ENCODE results near the gene CNTNAP5. TPM values are rescaled to one million over a fixed set of nuclear protein-coding genes. Genes with fewer than 3 reads are reported as not detected.

The CNTNAP5 gene
- total RNA-seq, 2 donors from 2014 or later: 0.11 TPM; not detected in 1

DNA sequence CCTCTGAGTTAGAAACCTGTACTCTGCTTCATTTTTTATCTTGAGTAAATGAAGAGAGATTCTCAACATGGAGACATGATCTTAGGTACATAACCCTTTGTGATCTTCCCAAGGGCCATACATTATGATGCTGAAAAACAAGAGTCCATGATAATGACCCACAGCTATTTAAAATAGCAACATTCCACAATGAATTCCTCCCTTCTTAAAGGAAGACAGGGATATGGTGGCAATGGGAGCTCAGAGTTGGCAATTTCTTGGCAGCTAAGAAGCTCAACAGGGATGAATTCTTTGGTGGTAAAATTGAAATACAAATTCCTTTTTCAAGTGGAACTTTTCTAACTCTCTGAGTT, 638.5 kb downstream of the CNTNAP5 start:
- TF ChIP-seq POLR2A (IDR thresholded peaks at IDR 0.05) (no peak), POLR2AphosphoS5 (IDR thresholded peaks at IDR 0.05) (no peak)
- TF ChIP-seq, protein P1, sequence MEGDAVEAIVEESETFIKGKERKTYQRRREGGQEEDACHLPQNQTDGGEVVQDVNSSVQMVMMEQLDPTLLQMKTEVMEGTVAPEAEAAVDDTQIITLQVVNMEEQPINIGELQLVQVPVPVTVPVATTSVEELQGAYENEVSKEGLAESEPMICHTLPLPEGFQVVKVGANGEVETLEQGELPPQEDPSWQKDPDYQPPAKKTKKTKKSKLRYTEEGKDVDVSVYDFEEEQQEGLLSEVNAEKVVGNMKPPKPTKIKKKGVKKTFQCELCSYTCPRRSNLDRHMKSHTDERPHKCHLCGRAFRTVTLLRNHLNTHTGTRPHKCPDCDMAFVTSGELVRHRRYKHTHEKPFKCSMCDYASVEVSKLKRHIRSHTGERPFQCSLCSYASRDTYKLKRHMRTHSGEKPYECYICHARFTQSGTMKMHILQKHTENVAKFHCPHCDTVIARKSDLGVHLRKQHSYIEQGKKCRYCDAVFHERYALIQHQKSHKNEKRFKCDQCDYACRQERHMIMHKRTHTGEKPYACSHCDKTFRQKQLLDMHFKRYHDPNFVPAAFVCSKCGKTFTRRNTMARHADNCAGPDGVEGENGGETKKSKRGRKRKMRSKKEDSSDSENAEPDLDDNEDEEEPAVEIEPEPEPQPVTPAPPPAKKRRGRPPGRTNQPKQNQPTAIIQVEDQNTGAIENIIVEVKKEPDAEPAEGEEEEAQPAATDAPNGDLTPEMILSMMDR (IDR thresholded peaks at IDR 0.05): no peak
- DNase-seq (ENCODE audit: low spot score): no peak
- Histone ChIP-seq H3K4me3 (no peak overlapping the region), H3K36me3 (no peaks in the 10 kb centered on the region), H3K9me3 (no peaks in the 10 kb centered on the region), H3K27ac (no peak overlapping the region), H3K4me1 (replicated peaks) (no peaks in the 10 kb centered on the region), H3K27me3 (replicated peaks; ENCODE audit: insufficient read depth) (no peaks in the 10 kb centered on the region)
- intact Hi-C loops (cut with DNase I): no loop called here

DNA sequence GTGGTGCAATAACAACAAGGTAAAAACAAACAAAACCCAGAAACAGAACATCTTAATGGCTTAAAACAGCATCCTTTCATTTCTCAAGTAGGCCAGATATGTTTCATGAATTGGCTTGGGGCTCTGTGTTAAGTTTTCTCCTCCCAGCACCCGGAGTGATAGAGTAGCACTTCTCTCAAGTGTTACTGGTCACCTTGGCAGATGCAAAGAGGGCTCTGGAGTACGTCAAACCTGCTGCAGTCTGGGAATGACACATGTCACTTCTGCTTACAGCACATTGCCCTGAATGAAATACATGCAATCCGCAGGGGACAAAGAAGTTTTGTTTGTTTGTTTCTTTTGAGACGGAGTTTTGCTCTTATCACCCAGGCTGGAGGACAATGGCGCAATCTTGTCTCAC, 639.3 kb downstream of the CNTNAP5 start:
- Histone ChIP-seq H3K36me3 (no peaks in the 10 kb centered on the region), H3K27ac (no peak overlapping the region), H3K4me1 (replicated peaks) (no peaks in the 10 kb centered on the region), H3K4me3 (no peak overlapping the region), H3K27me3 (replicated peaks; ENCODE audit: insufficient read depth) (no peaks in the 10 kb centered on the region), H3K9me3 (no peaks in the 10 kb centered on the region)
- WGBS: 70% methylated on average over 5 of the region's 5 CpGs
- TF ChIP-seq POLR2AphosphoS5 (IDR thresholded peaks at IDR 0.05): no peak
- TF ChIP-seq, protein P1 (IDR thresholded peaks at IDR 0.05): no peak
- no peak for TF ChIP-seq POLR2A (IDR thresholded peaks at IDR 0.05)
- intact Hi-C loops (cut with DNase I): no loop called here
- DNase-seq (ENCODE audit: low spot score): no peak

DNA sequence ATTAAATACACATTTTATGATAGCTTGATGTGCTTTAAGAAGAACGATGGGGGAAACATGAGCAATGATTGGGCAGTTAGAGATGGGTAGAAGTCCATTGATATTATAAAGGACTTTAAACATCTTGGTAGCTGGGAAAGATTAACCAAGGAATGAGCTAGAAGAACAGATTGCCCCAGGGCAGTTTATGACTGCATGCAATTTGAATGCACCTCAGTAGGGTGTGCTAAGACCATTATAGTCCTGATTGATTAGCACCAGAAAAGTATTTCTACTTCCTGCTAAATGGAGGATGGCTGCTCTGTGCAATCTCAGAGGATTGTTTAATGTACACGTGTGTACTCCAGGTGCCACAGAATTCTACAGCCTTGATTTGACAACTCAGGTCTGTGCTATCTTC, 641.9 kb downstream of the CNTNAP5 start:
- no peak for TF ChIP-seq POLR2A (IDR thresholded peaks at IDR 0.05)
- TF ChIP-seq, protein P1 (IDR thresholded peaks at IDR 0.05): no peak
- TF ChIP-seq POLR2AphosphoS5 (IDR thresholded peaks at IDR 0.05): no peak
- Histone ChIP-seq H3K4me1 (replicated peaks) (no peaks in the 10 kb centered on the region), H3K9me3 (no peaks in the 10 kb centered on the region), H3K36me3 (no peaks in the 10 kb centered on the region), H3K27me3 (replicated peaks; ENCODE audit: insufficient read depth) (no peaks in the 10 kb centered on the region), H3K27ac (no peak overlapping the region), H3K4me3 (no peak overlapping the region)
- no peak for DNase-seq (ENCODE audit: low spot score)
- intact Hi-C loops (cut with DNase I): no loop called here
- 73% methylated on average over 2 of the region's 2 CpGs for whole genome bisulfite sequencing

DNA sequence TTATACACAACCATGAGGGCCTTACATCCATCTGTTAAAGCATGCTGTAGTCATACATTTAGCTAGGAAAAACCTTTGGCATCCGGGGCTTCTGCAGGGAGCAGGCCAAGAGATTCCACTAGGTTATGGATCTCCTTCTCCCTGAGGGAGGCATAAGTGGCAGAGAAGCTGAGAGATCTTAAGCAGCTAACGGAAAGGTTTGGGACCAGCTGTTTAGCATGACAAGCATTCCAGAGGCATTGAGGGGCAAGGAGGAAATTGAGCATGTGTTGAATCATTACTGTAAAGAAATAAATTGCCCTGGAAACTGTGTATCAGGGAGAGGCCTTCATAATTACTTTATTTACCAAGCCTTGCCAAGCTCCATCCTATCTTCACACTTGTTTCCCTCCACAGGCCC, 643.1 kb downstream of the CNTNAP5 start:
- intact Hi-C loops (cut with DNase I): no loop called here
- 61% methylated on average over 2 of the region's 2 CpGs for WGBS
- no peak for DNase-seq (ENCODE audit: low spot score)
- H3K36me3 ChIP-seq: no peaks in the 10 kb centered on the region
- H3K27me3 ChIP-seq (replicated peaks; ENCODE audit: insufficient read depth): no peaks in the 10 kb centered on the region
- H3K4me1 ChIP-seq (replicated peaks): no peaks in the 10 kb centered on the region
- no peak overlapping the region for H3K27ac ChIP-seq
- H3K4me3 ChIP-seq: no peak overlapping the region
- no peaks in the 10 kb centered on the region for H3K9me3 ChIP-seq
- TF ChIP-seq, protein P1 (IDR thresholded peaks at IDR 0.05): no peak
- TF ChIP-seq POLR2AphosphoS5 (IDR thresholded peaks at IDR 0.05): no peak

DNA sequence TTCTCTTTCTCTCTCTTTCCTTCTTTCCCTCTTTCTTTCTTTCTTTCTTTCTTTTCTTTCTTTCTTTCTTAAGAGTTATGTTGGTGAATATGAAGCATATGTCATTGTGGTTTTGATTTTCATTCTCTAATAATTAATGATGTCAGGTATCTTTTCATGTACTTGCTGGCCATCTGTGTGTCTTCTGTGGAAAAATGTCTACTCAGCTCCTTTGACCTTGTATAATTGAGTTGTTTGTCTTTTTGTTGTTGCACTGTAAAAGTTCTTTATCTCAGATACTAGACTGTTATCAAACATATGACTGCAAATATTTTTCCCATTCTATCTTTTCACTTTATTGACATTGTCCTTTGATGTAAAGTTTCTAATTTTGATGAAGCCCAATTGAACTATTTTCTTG, 645.1 kb downstream of the CNTNAP5 start:
- Histone ChIP-seq H3K4me3 (no peak overlapping the region), H3K27me3 (replicated peaks; ENCODE audit: insufficient read depth) (no peaks in the 10 kb centered on the region), H3K9me3 (no peaks in the 10 kb centered on the region), H3K36me3 (no peaks in the 10 kb centered on the region), H3K4me1 (replicated peaks) (no peaks in the 10 kb centered on the region), H3K27ac (no peak overlapping the region)
- intact Hi-C loops (cut with DNase I): no loop called here
- TF ChIP-seq POLR2AphosphoS5 (IDR thresholded peaks at IDR 0.05): no peak
- no peak for TF ChIP-seq POLR2A (IDR thresholded peaks at IDR 0.05)
- DNase-seq (ENCODE audit: low spot score): no peak
